Activated CD8-positive, alpha-beta memory T cell treated with anti-CD3 and anti-CD28 coated beads, Interleukin-2, amount 50 U/mL, for 4 hours (primary cell): ENCODE measurements around the gene KATNAL1.
"Not testable (repeated sequence)": the region's sequence is repeated elsewhere in the genome, so short reads cannot be mapped to it uniquely, and the experiment has no call there.

Experiments used
- DNase-seq: peaks from one replicate; pipeline ENCODE4 v3.0.0-alpha.2; 2020

The KATNAL1 gene

GRCh38 chr13:30196025-30196424, 111.3 kb downstream of the KATNAL1 start:
- DNase-seq, result no peak

DNA sequence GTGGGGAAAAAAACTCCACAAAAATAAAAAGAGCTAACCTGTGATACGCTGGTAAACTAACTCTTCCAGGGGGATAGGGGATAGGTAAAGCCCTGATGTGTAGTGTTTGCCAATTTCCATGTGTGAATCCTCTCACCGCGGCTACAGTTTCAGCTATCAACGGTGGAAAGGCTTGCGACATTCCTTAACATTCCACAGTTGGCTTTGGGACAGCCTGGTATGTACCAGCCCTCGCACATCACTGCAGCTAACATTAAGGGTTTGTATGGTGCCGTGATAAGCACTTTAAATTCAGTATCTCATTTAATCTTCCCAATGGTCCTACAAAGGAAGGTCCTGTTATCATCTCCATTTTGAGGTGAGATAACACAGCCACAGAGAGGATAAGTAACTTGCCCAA, 112.4 kb downstream of the KATNAL1 start:
- no peak for DNase-seq

DNA sequence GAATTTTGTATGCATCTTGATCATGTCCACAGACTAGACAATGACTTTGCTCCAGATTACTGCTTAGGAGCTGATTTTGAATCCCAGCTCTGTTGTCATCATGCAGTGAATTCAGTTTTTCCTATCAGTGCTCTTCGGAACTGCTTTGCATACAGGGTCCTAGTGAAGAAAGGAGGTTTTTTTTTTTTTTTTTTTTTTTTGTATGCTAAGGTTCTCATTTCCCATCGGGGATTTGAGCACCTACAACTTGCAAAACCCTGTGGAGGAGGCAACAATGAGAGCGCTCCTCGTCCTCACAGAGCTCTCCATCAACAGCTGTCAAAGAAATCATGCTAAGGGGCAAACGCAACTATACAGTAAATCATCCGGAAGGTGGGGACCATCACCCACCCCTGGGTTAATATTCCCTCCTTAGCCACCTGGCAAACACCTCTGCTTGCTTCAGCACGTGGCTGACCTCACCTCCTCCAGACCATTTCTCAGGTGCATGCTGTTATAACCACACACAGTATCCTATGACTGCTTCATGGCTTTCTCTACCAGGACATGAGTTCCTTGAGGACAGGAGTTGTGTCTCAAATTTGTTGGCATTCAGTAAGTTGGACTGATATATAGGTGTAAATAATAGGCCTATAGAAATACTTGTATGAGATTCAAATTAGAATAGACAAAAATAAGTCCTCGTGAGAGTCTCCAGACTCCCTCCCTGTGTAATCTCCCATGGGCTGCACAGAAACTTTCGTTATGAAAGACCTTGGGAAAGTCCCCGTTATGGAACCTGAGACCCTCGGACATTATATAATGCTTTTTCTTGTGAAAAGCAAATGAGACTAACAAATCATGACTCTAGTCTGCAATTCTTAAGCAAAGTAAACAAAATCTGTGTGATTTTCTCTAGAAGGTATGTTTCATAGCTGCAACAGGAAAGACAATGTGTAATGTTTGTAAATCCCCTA, 113.8 kb downstream of the KATNAL1 start:
- DNase-seq, result no peak

DNA sequence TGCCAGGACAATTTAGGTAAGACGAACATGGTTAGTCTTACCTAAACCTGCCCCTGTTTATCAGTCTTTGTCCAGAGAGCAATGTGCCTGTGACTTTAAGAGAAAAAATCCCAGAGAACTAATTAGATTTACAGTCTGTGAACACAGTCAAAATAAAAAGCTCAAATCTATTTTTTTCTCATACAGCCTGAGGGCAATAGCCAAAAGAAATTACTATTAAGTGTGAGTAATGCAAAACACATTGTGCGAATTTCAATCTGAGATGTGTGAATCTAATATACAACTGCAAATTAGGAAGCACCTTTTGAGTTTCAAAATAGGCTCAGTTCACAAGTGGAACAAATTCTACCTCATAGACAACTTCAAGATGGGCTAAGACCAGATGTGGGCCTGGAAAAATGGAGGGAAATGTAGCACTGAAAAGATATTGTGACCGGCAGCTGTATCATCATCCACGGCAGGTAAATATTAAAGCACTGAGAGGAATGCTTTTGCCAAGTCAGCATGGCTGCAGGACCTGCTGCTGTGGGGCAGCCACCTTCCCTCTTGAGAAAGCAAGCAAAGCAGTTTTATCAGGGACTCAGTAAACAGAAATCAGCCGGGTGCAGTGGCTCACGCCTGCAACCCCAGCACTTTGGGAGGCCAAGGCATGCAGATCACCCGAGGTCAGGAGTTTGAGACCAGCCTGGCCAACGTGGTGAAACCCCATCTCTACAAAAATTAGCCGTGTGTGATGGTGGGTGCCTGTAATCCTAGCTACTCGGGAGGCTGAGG, 114.8 kb downstream of the KATNAL1 start:
- no peak for DNase-seq

- DNase-seq, result no peak
These were observed 115.8 kb downstream of the KATNAL1 start for GRCh38 chr13:30191491-30192100.

GRCh38 chr13:30186634-30187415, 120.5 kb downstream of the KATNAL1 start:
- DNase-seq, result no peak

DNA sequence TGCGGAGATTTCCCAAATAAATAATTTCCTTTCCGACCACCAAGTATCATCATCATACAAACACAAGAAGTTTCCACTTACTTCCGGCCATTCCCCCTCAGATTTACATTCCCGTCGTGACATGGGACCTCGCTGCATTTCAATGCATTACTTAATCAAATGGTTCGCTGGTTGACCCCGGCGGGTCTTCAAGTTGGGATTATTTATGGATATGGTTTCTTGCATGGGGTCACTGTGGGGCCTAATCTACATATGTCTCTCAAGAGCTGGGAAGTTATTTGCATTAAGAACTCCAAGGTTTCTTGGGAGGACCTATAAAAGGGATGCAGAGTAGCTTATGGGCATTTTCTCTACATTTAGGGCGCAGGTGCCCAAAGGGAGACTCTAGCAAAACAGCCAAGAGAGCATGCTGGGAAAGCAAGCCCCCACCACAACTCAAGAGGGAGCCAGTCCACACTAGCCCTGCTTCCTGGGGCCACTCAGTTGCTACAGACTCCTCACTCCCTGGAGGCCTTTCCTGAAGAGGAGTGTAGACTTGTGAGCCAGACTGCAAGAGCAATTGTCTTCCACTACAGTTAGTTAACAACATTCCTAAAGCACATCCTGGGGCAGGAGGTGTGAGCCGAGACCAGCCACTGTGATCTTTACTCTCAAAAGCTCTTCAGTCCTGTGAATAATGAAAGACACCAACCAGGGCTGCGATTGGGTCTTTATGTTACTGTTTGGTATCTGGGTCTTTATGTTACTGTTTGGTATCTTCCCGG, 125.3 kb downstream of the KATNAL1 start:
- DNase-seq, result no peak

DNA sequence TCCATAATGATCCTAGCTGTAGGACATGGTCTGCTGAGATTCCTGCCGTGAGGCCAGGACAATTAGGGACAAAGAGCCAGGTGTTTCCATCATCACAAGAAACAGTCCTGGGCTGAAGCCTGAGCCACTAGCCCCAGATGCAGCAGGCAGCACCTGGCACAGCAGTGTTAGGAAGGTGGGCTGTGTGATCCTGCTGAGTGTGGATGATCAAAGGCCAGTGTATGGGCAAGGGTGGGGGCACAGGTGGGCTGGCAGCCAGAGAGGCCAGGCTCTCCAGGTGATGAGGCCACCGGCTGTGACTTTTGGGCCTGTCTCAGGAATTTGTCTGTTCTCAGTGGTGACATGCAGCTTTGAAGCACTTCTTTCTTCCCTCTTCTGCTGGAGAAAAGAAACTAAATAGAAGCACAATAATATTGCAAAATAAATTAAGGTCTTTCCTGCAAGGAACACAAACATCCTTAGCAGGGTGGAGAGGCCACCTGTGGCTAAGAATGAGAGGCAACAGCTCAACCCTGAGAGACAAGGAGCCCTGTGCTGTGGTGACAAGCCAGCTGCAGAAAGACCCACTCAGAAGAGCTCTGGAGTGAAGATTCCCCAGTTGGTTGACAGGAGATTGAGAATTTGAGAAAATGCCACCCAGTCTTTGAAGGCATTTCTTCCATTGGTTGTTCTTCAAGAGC, 127.6 kb downstream of the KATNAL1 start:
- DNase-seq, result no peak

DNA sequence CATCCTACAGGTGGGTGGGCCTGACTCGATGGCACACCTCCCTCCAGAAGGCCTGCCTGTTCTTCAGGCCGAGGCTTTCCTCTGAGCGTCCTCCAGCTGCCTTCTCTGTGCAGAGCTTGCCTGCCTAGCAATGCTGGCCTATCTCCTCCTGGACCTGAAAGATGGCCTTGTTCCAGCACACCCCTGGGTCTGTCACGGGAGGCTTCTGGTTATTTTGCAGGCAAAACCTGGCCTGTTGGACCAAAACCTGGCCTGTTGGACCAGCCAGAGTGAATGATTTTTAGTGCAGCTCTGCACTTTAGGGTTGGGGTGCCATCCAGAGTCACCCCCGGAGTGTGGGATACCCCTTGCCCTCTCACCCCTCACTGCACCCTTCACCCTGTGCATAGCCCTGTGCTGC, 128.4 kb downstream of the KATNAL1 start:
- no peak for DNase-seq

GRCh38 chr13:30175166-30175565, 132.2 kb downstream of the KATNAL1 start:
- DNase-seq, result no peak

DNA sequence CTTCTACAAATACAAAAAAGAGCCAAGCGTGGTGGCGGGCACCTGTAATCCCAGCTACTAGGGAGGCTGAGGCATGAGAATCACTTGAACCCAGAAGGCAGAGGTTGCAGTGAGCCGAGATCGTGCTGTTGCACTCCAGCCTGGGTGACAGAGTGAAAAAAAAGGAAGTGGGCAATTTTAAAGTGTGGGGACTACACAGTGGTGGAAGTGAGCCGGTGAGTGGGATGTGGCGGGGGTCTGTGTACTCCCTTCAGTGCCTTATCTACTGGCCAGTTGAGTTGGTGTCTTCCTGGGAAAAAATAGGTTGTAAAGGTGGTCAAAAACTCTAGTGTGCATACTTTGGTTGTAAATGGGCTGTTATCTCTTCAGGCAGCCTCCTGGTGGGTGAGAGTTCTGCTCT, 133.1 kb downstream of the KATNAL1 start:
- DNase-seq, result not testable (repeated sequence)

DNA sequence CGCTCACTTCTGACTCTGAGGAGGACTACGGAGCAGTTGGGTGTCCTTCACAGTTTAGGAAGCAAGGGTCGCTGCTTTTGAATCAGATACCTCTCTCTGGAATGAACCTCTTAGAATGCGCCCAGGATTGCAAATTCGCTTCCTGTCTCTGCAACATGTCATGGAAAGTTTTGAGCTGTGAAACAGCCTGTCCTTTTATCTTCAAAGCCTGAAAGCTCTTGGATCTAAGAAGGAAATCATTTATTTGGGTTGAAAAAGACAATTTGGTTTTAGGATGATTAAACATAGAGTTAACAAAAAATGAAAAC, 134.1 kb downstream of the KATNAL1 start:
- no peak for DNase-seq

- DNase-seq, result no peak
These were observed 134.6 kb downstream of the KATNAL1 start for GRCh38 chr13:30172593-30173302.

DNA sequence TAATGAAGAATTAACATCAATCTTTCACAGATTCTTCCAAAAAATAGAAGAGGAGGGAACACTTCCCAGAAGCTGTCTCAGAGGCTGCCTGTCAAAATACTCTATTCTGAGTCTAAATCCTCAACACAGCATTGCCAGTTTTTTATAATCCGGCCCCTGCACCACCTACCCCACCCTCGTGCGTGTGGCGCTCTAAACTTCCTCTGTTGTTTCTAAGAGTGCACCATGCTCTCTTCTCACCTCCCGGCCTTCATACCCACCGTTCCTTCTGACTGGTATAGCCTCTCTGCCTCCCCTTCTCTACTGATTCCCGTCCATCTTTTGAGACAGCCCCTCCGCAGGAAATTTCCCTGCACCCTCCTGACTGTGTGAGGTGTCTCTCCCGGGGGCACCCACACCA, 136.8 kb downstream of the KATNAL1 start:
- no peak for DNase-seq

DNA sequence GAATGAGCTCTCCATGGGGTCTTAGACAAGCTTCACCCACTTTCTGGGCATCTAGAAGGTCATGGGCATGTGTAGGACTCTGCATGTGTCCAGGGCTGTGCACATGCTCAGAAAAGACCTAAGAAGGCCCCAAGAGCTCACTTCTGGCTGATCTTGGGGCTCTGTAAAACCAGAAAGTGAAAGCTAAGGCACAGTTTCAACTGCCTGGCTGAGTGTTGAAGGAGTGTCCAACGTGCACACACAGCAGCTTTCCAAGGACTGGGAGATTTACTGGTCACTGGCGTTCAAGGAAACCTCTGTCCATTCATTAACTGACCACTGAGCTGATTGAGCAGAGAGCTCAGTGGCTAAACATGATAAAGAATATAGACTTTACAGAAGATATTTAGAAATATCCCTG, 137.9 kb downstream of the KATNAL1 start:
- DNase-seq, result no peak

DNA sequence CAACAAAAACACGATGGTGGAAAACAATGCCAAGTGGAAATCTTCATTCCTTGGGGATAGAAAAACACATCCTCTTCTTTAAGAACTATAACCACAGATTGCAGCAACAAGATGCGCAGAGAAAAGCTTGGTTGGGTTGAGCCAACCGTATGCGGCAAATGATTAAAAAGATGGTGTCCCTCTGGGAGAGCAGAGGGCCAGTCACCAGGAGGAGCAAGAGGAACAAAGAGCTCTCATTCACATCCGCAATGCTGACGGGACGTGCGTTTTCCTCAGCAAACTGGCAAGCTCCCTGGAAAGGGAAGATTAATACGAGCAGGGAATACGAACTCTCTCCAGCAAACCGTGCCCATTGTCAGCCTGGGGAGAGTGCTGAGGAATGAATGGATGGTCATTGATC, 141.6 kb downstream of the KATNAL1 start:
- no peak for DNase-seq

DNA sequence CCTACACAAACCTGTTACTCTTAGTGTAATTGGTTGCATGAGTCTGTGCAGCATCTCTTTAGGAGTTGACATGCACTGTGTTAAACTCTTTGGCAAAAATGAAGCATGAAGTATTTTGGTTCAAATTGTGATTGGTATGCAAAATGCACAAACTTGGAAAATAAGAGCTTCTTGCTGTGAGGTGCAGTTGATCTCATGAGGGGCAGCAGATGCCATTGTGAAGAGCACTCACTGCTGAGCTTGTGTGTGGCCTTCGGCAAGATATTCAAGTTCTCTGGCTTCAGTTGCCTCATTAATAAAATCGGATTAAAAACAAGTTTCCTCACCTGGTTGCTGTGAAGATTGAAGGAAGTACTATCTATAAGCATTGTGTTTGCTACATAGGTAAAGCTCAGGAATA, 142.3 kb downstream of the KATNAL1 start:
- DNase-seq, result no peak

- DNase-seq, result no peak
These were observed 143.2 kb downstream of the KATNAL1 start for GRCh38 chr13:30164146-30164545.

GRCh38 chr13:30163441-30163840, 143.9 kb downstream of the KATNAL1 start:
- no peak for DNase-seq

GRCh38 chr13:30159446-30159839, 147.9 kb downstream of the KATNAL1 start:
- peak; percentile 28 for DNase-seq
